ENCODE data around the gene DNASE1L3.
A peak's percentile ranks its signal among the peaks of the same experiment; 100 is the strongest.

DNASE1L3 gene

DNA sequence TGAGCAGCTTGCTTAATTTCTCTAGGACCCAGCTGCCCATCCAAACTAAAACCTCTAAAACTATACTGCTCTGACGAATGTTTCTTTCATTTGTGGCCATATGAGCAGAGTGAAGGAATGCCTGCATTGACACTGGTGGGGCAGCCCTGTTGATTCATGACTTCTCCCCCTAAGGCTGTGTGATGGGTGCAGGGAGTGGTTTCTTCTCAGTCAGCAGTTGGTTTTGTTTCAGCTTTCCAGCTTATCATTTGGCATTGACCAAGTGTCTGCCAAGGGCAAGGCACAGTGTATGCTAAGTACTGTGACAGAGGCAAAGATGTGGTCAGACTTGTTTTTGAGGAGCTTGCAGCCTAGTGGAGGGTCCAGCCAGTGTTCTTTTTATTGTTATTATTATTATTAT, 31.6 kb upstream of the DNASE1L3 start:
- DNase-seq (ENCODE audit: extremely low read depth, low read depth), result no peak
- TF ChIP-seq, protein P1, sequence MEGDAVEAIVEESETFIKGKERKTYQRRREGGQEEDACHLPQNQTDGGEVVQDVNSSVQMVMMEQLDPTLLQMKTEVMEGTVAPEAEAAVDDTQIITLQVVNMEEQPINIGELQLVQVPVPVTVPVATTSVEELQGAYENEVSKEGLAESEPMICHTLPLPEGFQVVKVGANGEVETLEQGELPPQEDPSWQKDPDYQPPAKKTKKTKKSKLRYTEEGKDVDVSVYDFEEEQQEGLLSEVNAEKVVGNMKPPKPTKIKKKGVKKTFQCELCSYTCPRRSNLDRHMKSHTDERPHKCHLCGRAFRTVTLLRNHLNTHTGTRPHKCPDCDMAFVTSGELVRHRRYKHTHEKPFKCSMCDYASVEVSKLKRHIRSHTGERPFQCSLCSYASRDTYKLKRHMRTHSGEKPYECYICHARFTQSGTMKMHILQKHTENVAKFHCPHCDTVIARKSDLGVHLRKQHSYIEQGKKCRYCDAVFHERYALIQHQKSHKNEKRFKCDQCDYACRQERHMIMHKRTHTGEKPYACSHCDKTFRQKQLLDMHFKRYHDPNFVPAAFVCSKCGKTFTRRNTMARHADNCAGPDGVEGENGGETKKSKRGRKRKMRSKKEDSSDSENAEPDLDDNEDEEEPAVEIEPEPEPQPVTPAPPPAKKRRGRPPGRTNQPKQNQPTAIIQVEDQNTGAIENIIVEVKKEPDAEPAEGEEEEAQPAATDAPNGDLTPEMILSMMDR (IDR thresholded peaks at IDR 0.05; ENCODE audit: low read depth, low read length, missing control alignments), result no peak
- no peak overlapping the region for H3K4me3 ChIP-seq (replicated peaks; ENCODE audit: low read depth, low read length)

DNA sequence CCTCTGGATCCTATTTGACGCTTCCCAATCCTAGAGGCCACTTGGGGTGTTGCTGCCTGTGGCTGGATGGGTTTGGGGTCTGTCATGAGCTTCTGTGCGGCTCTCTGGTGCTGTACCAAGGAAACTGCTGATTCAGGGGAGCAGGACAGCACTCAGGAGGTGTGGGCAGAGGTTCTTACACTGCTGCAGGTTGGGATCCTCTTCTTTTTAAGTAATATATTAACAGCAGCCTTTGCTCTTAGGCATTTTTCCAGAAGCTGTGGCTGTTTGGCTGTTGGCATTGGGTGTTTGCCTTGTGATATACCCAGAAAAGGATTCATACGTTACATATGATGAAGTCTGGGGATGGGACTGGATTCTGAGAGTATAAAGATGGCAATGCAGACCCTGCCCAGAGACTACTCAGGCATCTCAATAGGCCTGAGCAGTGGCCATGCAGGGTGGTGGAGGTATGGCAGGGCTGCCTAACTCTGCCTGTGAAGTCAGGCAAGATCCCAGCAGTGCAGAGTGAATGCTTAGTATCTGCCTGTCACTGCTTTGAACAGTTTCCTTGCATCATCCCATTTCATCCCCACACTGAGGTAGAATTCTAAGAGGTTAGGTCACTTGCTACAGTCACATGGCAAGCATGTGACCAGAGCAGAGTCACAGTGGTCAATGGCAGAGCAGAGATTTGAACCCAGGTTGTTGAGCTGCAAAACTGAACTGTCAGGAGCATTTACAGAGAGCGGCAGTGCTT, 30.7 kb upstream of the DNASE1L3 start:
- no peak overlapping the region for H3K4me3 ChIP-seq (replicated peaks; ENCODE audit: low read depth, low read length)
- TF ChIP-seq, protein P1 (IDR thresholded peaks at IDR 0.05; ENCODE audit: low read depth, low read length, missing control alignments), result no peak
- no peak for DNase-seq (ENCODE audit: extremely low read depth, low read depth)

DNA sequence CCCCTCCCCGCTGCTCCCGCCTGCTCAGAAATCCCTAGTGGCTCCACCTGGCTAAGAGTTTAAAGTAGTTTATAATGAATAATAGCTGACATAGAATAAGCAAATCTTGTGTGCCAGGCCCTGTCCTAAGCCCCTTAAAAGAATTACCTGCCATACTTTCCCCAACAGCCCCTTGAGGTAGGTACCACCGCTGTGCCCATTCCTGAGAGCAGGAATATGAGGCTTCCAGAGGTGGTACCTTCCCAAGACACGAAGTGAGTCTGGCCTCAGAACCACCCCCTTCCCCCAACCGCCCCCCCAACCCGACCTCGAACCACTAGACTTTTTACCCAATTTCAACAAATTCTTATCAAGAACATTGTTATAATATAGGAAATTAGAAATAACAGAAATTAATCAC, 28.1 kb upstream of the DNASE1L3 start:
- TF ChIP-seq, protein P1 (IDR thresholded peaks at IDR 0.05; ENCODE audit: low read depth, low read length, missing control alignments), result no peak
- H3K4me3 ChIP-seq (replicated peaks; ENCODE audit: low read depth, low read length), result peak overlapping the region; percentile 76
- DNase-seq (ENCODE audit: extremely low read depth, low read depth), result no peak

DNA sequence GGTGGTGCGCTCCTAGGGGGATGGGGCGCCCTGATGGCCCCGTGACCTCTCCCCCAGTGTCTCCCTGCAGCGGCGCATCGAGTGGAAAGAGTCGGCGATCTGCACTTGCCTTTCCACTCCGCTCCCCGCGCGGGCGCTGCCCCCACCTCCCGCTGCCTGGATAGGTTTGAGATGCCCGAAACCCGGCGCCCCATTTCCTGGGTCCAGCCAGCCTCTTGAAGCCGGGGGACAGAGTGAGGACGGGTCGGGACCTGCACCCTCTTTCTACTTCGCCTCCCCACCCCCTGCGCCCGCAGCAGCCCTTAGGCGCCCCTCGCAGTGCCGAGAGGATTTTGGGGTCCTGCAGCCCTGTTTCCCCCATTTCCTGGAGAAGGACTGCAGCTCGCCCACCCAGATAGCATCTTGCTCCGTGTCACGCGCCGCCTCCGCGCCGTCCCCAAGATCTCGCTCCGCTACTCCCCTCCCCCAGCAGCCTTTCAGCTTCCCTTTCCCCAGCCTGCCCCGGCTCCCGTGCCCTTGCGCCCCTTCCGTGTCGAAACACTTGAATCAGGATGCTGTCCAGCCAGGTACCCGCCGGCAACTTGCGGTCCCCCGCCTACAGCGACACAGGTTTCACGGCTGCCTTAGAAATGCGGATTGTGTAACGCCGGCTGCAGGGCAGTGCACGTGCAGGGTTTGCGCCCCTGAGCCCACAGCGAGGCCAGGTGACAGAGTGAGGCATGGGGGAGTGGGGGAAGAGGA, 27.3 kb upstream of the DNASE1L3 start:
- no peak for DNase-seq (ENCODE audit: extremely low read depth, low read depth)
- peak overlapping the region; percentile 76 for H3K4me3 ChIP-seq (replicated peaks; ENCODE audit: low read depth, low read length)

DNA sequence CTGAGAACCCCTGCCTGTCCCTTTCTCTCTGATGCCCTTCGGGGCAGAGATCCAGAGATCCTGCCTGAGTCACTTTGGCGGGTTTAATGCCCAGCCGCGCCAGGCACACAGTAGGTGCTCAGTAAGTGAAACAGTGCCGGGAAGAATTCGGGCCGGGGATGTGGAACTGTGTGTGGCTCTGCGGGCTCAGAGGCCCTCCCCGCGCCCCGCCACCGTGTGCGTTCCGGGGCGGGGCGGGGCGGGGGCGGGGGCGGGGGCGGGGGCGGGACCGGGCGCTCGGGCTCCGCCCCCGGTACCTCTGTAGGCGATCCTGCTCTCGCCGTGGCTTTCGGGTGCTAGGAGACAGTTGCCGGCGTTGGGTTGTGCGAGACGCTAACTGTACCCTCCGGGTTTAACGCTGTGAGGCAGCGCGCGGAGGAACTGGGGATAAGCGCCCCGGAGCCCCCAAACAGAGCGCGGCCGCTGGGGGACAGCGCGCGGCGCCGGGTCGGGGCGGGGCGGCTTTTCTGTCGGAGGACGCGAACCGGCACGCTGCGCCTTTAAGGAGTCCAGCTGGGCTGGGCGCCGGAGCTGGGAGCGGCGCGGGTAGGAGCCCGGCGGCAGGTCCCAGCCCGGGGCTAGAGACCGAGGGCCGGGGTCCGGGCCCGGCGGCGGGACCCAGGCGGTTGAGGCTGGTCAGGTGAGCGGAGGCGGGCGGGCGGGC, 26.6 kb upstream of the DNASE1L3 start, which contains the start of gene ABHD6:
Gene ABHD6 (plus strand): TSS at position 555 of the 703 bp plus-strand sequence. CDS start 18,795 bp downstream, outside the sequence.
- TF ChIP-seq, protein P1 (IDR thresholded peaks at IDR 0.05; ENCODE audit: low read depth, low read length, missing control alignments), result peak; percentile 25
- DNase-seq (ENCODE audit: extremely low read depth, low read depth), result no peak
- peak within 1 kb of the TSS; percentile 76 for H3K4me3 ChIP-seq (replicated peaks; ENCODE audit: low read depth, low read length)

More for the DNA sequence above, 27.3 kb upstream of the DNASE1L3 start:
- TF ChIP-seq, protein P1 (IDR thresholded peaks at IDR 0.05; ENCODE audit: low read depth, low read length, missing control alignments), result no peak

DNA sequence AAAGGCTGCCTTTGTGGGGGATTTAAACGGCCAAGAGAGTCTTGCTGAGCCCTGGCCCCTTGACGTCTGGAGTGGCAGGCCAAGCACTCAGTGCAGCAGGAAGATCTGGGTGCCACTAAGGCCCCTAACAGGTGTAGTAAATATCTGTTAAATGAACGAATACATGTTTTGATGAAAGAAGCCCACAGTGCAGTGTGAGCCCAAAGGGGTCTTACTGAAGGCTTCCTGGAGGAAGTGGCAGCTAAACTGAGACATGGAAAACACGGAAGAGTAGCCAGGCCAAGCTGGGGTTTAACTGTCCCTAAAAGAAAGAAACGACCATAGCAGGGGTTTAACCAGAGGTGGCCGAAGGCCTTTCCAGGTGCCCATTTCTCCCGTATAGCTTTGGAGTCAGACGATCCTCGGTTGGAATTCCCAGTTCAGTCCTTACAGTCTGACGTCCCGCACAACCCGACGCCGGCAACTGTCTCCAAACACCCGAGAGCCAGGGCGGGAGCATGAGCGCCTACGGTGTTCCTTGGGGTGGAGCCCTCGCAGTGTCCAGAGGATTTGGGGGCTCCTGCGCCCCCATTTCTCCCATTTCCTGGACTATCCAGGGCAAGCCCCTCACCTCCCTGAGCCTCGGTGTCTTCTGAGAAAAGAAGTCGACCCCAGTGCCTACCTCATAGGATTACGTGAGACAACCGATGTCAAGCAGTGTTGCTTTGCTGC, 25.9 kb upstream of the DNASE1L3 start:
- TF ChIP-seq, protein P1 (IDR thresholded peaks at IDR 0.05; ENCODE audit: low read depth, low read length, missing control alignments), result no peak
- peak overlapping the region; percentile 76 for H3K4me3 ChIP-seq (replicated peaks; ENCODE audit: low read depth, low read length)
- DNase-seq (ENCODE audit: extremely low read depth, low read depth), result no peak
